IMR-90 (cell line): ENCODE results near the gene WHRN.

Experiments used
- CHD1 ChIP-seq: IDR thresholded peaks from 2 replicates; pipeline ENCODE4 v1.6.1; 2012; ENCODE audit warnings: low read depth, low read length, improper control_type of control experiment
- TF ChIP-seq, protein P1 (sequence below): conservative IDR thresholded peaks from 2 replicates; pipeline ENCODE4 v1.5.1; 2012; ENCODE audit warnings: mild to moderate bottlenecking, low read depth, low read length, improper control_type of control experiment

DNA sequence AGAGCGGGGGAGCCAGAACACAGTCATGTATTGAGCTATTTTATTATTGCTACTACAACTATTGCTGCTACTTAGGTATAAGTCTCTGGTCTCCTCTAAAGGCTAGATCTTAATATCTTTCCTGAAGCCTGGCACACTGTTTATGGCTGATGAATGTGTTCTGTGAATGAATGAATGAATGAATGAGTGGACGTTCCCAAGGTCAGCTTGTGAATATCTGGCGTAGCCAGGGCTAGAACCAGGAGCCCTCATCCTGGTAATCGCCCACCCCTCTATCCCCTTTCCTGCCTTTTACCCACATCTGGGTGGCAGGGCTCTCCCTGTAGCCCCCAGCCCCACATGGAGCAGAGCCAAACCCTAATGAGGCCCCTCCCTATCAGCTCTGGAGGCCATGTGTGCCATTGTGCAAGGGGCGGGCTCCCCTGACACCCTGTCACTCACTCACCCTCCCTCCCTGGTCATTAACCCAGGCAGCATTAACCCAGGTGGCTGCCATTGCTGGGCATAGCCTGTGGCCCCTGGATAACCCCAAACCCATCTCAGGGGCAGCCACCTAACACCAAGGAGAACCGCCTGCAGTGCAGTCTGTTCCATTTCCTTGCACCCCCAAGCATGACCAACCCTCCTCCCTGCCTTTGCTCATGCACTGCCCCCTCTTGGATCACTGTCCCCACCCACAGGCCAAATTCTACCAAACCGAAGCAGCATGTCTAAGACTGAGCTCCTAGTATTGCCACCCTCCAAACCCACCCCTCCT is 115.5 kb downstream of the WHRN start:
- TF ChIP-seq, protein P1, sequence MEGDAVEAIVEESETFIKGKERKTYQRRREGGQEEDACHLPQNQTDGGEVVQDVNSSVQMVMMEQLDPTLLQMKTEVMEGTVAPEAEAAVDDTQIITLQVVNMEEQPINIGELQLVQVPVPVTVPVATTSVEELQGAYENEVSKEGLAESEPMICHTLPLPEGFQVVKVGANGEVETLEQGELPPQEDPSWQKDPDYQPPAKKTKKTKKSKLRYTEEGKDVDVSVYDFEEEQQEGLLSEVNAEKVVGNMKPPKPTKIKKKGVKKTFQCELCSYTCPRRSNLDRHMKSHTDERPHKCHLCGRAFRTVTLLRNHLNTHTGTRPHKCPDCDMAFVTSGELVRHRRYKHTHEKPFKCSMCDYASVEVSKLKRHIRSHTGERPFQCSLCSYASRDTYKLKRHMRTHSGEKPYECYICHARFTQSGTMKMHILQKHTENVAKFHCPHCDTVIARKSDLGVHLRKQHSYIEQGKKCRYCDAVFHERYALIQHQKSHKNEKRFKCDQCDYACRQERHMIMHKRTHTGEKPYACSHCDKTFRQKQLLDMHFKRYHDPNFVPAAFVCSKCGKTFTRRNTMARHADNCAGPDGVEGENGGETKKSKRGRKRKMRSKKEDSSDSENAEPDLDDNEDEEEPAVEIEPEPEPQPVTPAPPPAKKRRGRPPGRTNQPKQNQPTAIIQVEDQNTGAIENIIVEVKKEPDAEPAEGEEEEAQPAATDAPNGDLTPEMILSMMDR = no peak
- no peak for TF ChIP-seq CHD1
